Trophoblast cell (in vitro differentiated cells and primary cell): ENCODE measurements around the gene GCM1. TPM values are rescaled to one million over a fixed set of nuclear protein-coding genes. Genes with fewer than 3 reads are reported as not detected.

Source experiments
- DNase-seq, 2 donors: peaks; one replicate each; pipeline ENCODE4 v3.0.0-alpha.2; 2016
- H2AFZ ChIP-seq: 2 replicates; pipeline ENCODE4 v1.6.1; 2013; ENCODE audit warnings: low read length, moderate library complexity, mild to moderate bottlenecking; ENCODE audit not compliant: insufficient read depth, poor library complexity
- H2AK5ac ChIP-seq: 2 replicates; pipeline ENCODE4 v1.6.1; 2013; ENCODE audit warnings: mild to moderate bottlenecking, low read length
- H2BK120ac ChIP-seq: 2 replicates; pipeline ENCODE4 v1.6.1; 2013; ENCODE audit warnings: low read length, mild to moderate bottlenecking, moderate library complexity; ENCODE audit not compliant: insufficient read depth, poor library complexity
- H2BK12ac ChIP-seq: 2 replicates; pipeline ENCODE4 v1.6.1; 2013; ENCODE audit warnings: mild to moderate bottlenecking, low read length, moderate library complexity
- H2BK5ac ChIP-seq: 2 replicates; pipeline ENCODE4 v1.6.1; 2013; ENCODE audit warnings: low read length, low read depth, moderate library complexity, mild to moderate bottlenecking; ENCODE audit not compliant: poor library complexity
- H3K14ac ChIP-seq: 2 replicates; pipeline ENCODE4 v1.6.1; 2013; ENCODE audit warnings: mild to moderate bottlenecking, low read length
- H3K18ac ChIP-seq: 2 replicates; pipeline ENCODE4 v1.6.1; 2013; ENCODE audit warnings: mild to moderate bottlenecking, low read length
- H3K23ac ChIP-seq: 2 replicates; pipeline ENCODE4 v1.6.1; 2013; ENCODE audit warnings: low read length
- H3K27ac ChIP-seq: 2 replicates; pipeline ENCODE4 v1.5.1; 2013; ENCODE audit warnings: low read depth, mild to moderate bottlenecking, inconsistent platforms, low read length, moderate library complexity
- H3K27me3 ChIP-seq: 2 replicates; pipeline ENCODE4 v1.6.1; 2013; ENCODE audit warnings: inconsistent platforms, mild to moderate bottlenecking, low read length, moderate library complexity; ENCODE audit not compliant: insufficient read depth
- H3K36me3 ChIP-seq, 2 experiments: 1 replicate in 1 of 2; 2 replicates in 1 of 2; pipeline ENCODE4 v1.6.1; 2013; ENCODE audit warnings: low read length in 2 of 2, mild to moderate bottlenecking in 2 of 2, moderate library complexity in 1 of 2; ENCODE audit not compliant: insufficient read depth in 2 of 2, control insufficient read depth in 1 of 2
- H3K4ac ChIP-seq: 2 replicates; pipeline ENCODE4 v1.6.1; 2013; ENCODE audit warnings: low read depth, mild to moderate bottlenecking, low read length, moderate library complexity
- H3K4me1 ChIP-seq, 2 experiments: 1 replicate in 1 of 2; 2 replicates in 1 of 2; pipeline ENCODE4 v1.6.1; 2013; ENCODE audit warnings: low read length in 2 of 2, mild to moderate bottlenecking in 2 of 2, moderate library complexity in 1 of 2; ENCODE audit not compliant: insufficient read depth in 2 of 2, control insufficient read depth in 1 of 2
- H3K4me2 ChIP-seq: 2 replicates; pipeline ENCODE4 v1.6.1; 2013; ENCODE audit warnings: inconsistent platforms, mild to moderate bottlenecking, low read length, moderate library complexity
- H3K4me3 ChIP-seq: 2 replicates; pipeline ENCODE4 v1.5.1; 2013; ENCODE audit warnings: mild to moderate bottlenecking, low read depth, low read length, inconsistent platforms
- H3K79me1 ChIP-seq: one replicate; pipeline ENCODE4 v1.6.1; 2013; ENCODE audit warnings: low read length
- H3K79me2 ChIP-seq: 2 replicates; pipeline ENCODE4 v1.6.1; 2013; ENCODE audit warnings: low read length, mild to moderate bottlenecking; ENCODE audit not compliant: control insufficient read depth, insufficient read depth, poor library complexity
- H3K9ac ChIP-seq: 2 replicates; pipeline ENCODE4 v1.6.1; 2013; ENCODE audit warnings: mild to moderate bottlenecking, low read length
- H3K9me3 ChIP-seq: 2 replicates; pipeline ENCODE4 v1.6.1; 2013; ENCODE audit warnings: low read depth, mild to moderate bottlenecking, control low read depth, inconsistent platforms, low read length; ENCODE audit not compliant: insufficient read depth
- H4K12ac ChIP-seq: 2 replicates; pipeline ENCODE4 v1.6.1; 2013; ENCODE audit warnings: low read depth, mild to moderate bottlenecking, low read length, moderate library complexity
- H4K8ac ChIP-seq: 2 replicates; pipeline ENCODE4 v1.6.1; 2013; ENCODE audit warnings: low read depth, mild to moderate bottlenecking, low read length, moderate library complexity
- H4K91ac ChIP-seq: one replicate; pipeline ENCODE4 v1.6.1; 2013; ENCODE audit warnings: low read depth, mild to moderate bottlenecking, low read length, moderate library complexity
- WGBS: extraction: QIAGEN DNeasy Blood & Tissue Kit; methylation state at CpG from one replicate; pipeline ENCODE4 v1.1.7; 2013; ENCODE audit warnings: missing lambda C conversion rate; ENCODE audit not compliant: insufficient read length, insufficient coverage; ENCODE audit errors: extremely low coverage; 5-methylcytosine and 5-hydroxymethylcytosine counted together
- polyA plus RNA-seq: library from polyadenylated mRNA; stranded (reverse); fragments of 200-250 nt; gene quantifications from 2 replicates; pipeline ENCODE4 v1.2.3, GENCODE V29; 2013

The GCM1 gene, protein sequence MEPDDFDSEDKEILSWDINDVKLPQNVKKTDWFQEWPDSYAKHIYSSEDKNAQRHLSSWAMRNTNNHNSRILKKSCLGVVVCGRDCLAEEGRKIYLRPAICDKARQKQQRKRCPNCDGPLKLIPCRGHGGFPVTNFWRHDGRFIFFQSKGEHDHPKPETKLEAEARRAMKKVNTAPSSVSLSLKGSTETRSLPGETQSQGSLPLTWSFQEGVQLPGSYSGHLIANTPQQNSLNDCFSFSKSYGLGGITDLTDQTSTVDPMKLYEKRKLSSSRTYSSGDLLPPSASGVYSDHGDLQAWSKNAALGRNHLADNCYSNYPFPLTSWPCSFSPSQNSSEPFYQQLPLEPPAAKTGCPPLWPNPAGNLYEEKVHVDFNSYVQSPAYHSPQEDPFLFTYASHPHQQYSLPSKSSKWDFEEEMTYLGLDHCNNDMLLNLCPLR
- polyA plus RNA-seq: 88.6 and 98.7 TPM in 2 replicates

DNA sequence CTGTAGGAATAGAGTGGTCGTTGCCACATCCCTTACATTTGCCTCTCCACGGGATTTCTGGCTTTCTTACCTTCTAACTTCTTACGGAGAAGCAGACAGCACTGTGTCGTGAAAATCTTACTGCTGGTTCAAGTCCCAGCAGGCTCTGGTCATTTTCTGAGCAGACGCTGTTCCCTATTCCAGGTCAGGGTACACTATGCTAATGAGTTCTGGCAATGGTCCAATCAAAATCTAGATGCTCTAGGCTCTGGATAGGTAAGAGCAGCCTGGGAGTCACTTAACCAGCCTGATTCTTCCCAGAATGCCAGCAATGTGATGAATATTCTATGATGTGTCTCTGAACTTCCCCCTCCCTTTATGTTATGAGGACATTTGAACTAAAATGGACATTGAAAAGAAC, at the start of gene GCM1:
Gene GCM1, minus strand, starts transcription at position 158 of the 400 bp plus-strand sequence. CDS start 3,209 bp downstream, outside the sequence.
- no peaks in the 10 kb centered on the region for H3K4me1 ChIP-seq
- peak; percentile 91 to 98 for DNase-seq
- WGBS: no CpG with 5 or more reads among the region's 5 CpGs

GRCh38 chr6:53197553-53197952, 48.9 kb upstream of the GCM1 start:
- 100% methylated on average over 2 of the region's 3 CpGs for WGBS
- Histone ChIP-seq H2BK120ac (no peak overlapping the region), H2BK12ac (no peak overlapping the region), H4K8ac (no peak overlapping the region), H4K91ac (no peak overlapping the region), H3K23ac (no peak overlapping the region), H3K4me3 (no peak overlapping the region), H2AK5ac (no peak overlapping the region), H3K9ac (no peak overlapping the region), H3K9me3 (no peaks in the 10 kb centered on the region), H3K27ac (no peak overlapping the region), H3K36me3 (no peaks in the 10 kb centered on the region), H2BK5ac (no peak overlapping the region), H3K79me1 (peaks cover 9% of the 10 kb centered on the region), H3K4me2 (no peak overlapping the region), H4K12ac (no peak overlapping the region), H3K18ac (no peak overlapping the region), H2AFZ (no peak overlapping the region), H3K79me2 (no peaks in the 10 kb centered on the region), H3K27me3 (no peaks in the 10 kb centered on the region), H3K4me1 (peaks cover 6 to 14% of the 10 kb centered on the region in 2 experiments), H3K14ac (no peak overlapping the region), H3K4ac (no peak overlapping the region)
- DNase-seq: no peak

More for the DNA sequence above, at the start of gene GCM1:
- Histone ChIP-seq H2AFZ (no peak within 1 kb of the TSS), H4K91ac (no peak within 1 kb of the TSS), H3K4me3 (no peak within 1 kb of the TSS), H3K79me2 (no peaks in the 10 kb centered on the region), H3K36me3 (no peaks in the 10 kb centered on the region), H3K18ac (no peak within 1 kb of the TSS), H3K4ac (no peak within 1 kb of the TSS), H3K23ac (no peak within 1 kb of the TSS), H3K4me2 (no peak within 1 kb of the TSS), H3K27ac (no peak within 1 kb of the TSS), H2BK12ac (no peak within 1 kb of the TSS), H3K9me3 (no peaks in the 10 kb centered on the region), H2BK5ac (no peak within 1 kb of the TSS), H4K8ac (no peak within 1 kb of the TSS), H2BK120ac (no peak within 1 kb of the TSS), H4K12ac (no peak within 1 kb of the TSS), H3K79me1 (no peaks in the 10 kb centered on the region), H3K9ac (no peak within 1 kb of the TSS), H3K27me3 (no peaks in the 10 kb centered on the region), H2AK5ac (no peak within 1 kb of the TSS), H3K14ac (no peak within 1 kb of the TSS)

GRCh38 chr6:53195048-53195447, 46.4 kb upstream of the GCM1 start:
- H3K4me1 ChIP-seq: peaks cover 6 to 16% of the 10 kb centered on the region in 2 experiments
- H3K27me3 ChIP-seq: no peaks in the 10 kb centered on the region
- no peak overlapping the region for H2AK5ac ChIP-seq
- H4K12ac ChIP-seq: no peak overlapping the region
- H2BK12ac ChIP-seq: peak overlapping the region; percentile 0
- H2AFZ ChIP-seq: no peak overlapping the region
- no peaks in the 10 kb centered on the region for H3K79me2 ChIP-seq
- H3K4ac ChIP-seq: no peak overlapping the region
- peaks cover 9% of the 10 kb centered on the region for H3K79me1 ChIP-seq
- no peak overlapping the region for H2BK120ac ChIP-seq
- peak overlapping the region; percentile 47 for H4K8ac ChIP-seq
- H3K4me3 ChIP-seq: no peak overlapping the region
- H3K4me2 ChIP-seq: no peak overlapping the region
- no peak overlapping the region for H3K14ac ChIP-seq
- no peaks in the 10 kb centered on the region for H3K9me3 ChIP-seq
- peak overlapping the region; percentile 35 for H4K91ac ChIP-seq
- H3K9ac ChIP-seq: no peak overlapping the region
- H3K27ac ChIP-seq: peak overlapping the region; percentile 81
- H3K36me3 ChIP-seq: no peaks in the 10 kb centered on the region
- H3K18ac ChIP-seq: no peak overlapping the region
- DNase-seq: no peak
- no CpG with 5 or more reads among the region's 4 CpGs for WGBS
- peak overlapping the region; percentile 16 for H2BK5ac ChIP-seq
- no peak overlapping the region for H3K23ac ChIP-seq

DNA sequence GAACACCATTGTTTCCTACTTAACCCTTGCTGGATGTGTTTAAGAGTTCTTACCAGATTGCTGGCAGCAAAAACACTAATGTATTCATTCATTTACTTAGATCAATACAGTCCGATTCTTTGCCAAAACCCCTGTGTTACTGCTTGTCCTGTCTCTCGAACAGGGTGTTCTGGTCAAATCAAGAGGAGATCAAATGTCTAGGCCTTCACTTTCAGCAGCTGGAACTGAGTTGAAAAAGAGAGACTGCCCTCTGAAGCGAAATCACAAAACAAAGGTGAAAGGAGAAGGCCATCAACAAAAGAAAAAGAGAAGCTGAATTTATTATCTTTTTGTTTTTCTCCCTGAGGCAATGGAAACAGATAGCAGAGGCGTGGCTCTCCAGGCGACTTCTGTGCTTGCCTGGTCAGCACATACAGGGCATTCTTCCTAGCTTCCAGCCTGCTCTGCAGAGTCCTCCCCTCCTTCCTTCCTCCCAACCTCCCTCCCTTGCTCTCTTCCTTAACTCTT, 44.1 kb upstream of the GCM1 start:
- Histone ChIP-seq H3K27me3 (no peaks in the 10 kb centered on the region), H3K79me1 (peaks cover 9% of the 10 kb centered on the region), H2AFZ (no peak overlapping the region), H3K79me2 (no peaks in the 10 kb centered on the region), H3K9me3 (no peaks in the 10 kb centered on the region), H4K91ac (no peak overlapping the region), H3K4me1 (peaks cover 6 to 16% of the 10 kb centered on the region in 2 experiments), H3K36me3 (no peaks in the 10 kb centered on the region), H3K27ac (peak overlapping the region; percentile 76), H3K4me3 (no peak overlapping the region), H4K12ac (no peak overlapping the region), H3K9ac (no peak overlapping the region), H2AK5ac (no peak overlapping the region), H3K14ac (no peak overlapping the region), H2BK120ac (no peak overlapping the region), H4K8ac (no peak overlapping the region), H3K23ac (no peak overlapping the region), H2BK12ac (no peak overlapping the region), H3K4me2 (peak overlapping the region; percentile 18), H2BK5ac (no peak overlapping the region), H3K18ac (no peak overlapping the region), H3K4ac (no peak overlapping the region)
- no CpG with 5 or more reads among the region's 5 CpGs for WGBS
- DNase-seq: peak; percentile 69 to 82
